Cerebellar nuclear complex (tissue), 1 donor: Measurements from ENCODE around the gene CFAP77.
"Not testable (repeated sequence)": the region's sequence is repeated elsewhere in the genome, so short reads cannot be mapped to it uniquely, and the experiment has no call there.

Experiments used
- DNase-seq, 2 experiments: peaks; one replicate each; lab custom pipeline; 2025; lab: John Stamatoyannopoulos, UW

CFAP77 gene

GRCh38 chr9:132547976-132548730 lies 138.1 kb downstream of the CFAP77 start:
- DNase-seq = no peak

DNA sequence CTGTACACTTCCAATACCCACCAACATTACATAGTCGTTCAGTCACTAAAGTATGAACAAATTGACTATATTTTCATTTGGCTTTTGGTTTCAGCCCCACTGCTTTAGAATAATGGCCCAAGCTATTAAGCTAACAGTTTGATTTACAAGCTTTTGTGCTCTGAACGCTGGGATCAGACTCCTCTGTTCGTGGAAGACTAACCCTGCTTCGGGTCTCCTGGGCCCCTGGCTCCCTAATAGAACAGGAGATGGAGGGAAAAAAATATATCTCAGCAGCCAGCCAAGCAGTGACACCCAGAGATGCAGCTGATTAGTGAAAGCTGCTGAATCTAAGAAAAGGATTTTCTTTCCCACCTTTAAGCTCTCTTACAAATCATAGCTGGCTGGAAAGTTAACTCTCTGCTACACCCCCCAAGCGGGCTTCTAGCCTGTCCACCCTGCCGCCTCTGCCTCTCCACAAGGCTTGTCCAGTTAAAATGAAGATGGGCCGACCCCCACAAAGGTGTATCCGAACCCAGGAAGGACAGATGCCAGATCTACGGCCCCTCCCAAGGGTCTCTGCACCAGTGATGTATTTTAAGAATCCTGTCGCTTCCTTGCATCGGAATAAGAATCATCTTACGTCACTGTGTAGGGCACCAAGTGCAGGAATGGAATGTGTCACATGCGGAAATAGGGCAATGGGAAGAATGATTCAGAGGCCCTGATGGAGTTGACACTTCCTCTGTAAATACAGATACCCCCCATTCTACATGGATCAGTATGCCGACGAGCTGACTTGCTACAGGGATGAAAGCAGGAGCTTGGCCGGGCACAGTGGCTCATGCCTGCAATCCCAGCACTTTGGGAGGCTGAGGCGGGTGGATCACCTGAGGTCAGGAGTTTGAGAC lies 139.0 kb downstream of the CFAP77 start:
- DNase-seq = no peak

DNA sequence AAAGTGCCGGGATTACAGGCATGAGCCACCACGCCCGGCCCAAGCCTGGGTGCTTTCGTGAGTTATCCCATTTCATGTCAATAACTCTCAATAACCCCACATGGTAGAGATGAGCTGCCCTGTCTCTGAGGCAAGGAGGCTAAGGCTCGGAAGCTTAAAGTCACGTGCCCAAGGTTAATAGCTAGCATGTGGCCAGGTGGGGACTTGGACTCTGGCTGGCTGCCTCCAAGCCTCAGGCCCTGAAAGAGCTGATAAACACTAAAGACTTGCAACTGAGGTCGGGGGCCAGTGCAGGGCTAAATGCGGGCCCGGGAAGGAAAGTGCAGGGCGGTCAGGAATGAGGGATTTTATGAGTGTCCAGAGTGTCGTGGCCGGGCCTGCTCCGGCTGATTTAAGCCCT lies 141.5 kb downstream of the CFAP77 start:
- no peak for DNase-seq

DNA sequence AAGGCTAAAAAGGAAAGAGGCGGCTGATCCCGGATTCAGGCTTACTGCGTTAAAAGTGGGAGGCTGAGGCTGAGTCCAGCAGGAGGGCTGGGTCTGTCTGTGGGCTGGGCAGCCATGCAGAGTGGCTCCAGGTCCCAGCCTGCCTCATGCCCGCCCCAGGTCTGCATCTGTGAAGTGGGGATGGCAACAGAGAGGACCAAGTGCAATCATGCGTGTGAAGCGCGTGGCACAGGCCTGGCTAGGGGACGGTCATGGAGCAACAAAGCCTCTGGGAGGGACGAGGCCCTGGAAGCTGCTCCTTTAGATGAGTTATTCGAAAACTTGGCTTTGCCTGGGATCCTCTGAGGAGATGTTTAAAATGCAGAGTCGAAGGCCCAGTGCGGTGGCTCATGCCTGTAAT lies 142.0 kb downstream of the CFAP77 start:
- DNase-seq = no peak

DNA sequence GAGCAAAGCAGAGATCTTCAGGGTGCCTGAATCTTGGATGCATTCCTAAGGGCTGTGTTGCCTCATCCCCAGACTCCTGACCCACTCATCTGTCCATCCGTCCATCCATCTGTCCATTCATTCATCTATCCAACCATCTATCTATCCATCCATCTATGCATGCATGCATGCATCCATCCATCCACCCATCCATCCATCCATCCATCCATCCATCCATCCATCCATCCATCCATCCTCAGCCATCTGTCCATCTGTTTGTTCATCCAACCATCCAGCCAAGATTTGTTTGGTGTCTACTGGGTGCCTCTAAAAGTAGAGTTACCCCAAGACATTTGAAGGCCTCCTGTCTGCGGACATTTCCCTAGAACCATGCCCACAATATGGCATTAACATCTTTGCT lies 144.7 kb downstream of the CFAP77 start:
- no peak for DNase-seq

- no peak for DNase-seq
Observed at GRCh38 chr9:132555528-132555927, 145.5 kb downstream of the CFAP77 start.

DNA sequence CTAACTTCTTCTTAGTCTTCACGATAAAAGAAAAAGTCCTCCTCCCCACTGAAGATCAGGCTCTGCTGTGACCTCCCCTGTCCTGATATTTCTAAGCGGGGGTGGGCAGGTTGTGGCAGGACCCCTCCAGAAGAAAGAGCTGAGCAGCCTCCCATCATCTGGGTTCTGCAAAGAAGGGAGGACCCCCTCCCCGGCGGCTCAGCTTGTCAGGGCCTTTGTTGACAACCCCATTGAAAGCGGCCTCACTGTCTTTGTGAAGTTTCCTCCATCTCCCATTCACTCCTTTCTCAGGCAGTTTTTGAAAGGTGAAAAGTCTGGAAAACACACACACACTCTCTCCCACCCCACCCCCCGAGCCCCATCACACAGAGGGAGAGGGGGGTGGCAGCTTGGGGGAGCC lies 146.2 kb downstream of the CFAP77 start:
- no peak for DNase-seq

- no peak for DNase-seq
Observed at GRCh38 chr9:132556714-132557113, 146.7 kb downstream of the CFAP77 start.

- DNase-seq = no peak
Observed at GRCh38 chr9:132557159-132557558, 147.1 kb downstream of the CFAP77 start.

DNA sequence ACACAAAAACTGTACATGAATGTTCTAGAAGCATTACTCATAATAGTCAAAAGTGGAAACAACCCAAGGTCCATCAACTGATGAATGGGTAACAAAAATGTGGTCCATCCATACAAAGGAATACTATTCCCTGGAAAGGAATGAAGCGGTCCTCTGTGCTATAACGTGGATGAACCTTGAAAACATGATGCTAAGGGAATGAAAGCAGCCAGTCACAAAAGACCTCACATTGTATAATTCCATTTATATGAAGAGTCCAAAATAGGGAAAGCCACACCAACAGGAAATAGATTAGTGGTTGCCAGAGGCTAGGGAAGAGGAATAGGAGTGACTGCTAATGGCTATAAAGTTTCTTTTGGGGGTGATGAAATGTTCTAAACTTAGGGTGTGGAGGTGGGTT lies 149.7 kb downstream of the CFAP77 start:
- DNase-seq = no peak

GRCh38 chr9:132560616-132561202 lies 150.7 kb downstream of the CFAP77 start:
- DNase-seq = peak in 1 of 2 experiments; percentile 26

DNA sequence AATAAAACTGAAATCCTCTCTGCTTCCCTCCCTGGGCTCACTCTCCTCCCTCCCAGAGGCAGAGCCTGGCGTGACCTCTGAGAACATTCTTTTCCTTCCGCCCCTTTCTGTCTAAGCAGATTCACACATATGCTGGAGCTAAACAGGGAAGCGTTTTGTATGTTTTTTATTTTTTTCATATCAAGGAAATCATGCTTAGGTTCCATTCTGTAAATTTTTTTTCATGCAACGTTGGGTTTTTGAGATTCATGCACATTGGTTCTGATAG lies 152.2 kb downstream of the CFAP77 start:
- DNase-seq = no peak

- no peak for DNase-seq
Observed at GRCh38 chr9:132564526-132564925, 154.5 kb downstream of the CFAP77 start.

DNA sequence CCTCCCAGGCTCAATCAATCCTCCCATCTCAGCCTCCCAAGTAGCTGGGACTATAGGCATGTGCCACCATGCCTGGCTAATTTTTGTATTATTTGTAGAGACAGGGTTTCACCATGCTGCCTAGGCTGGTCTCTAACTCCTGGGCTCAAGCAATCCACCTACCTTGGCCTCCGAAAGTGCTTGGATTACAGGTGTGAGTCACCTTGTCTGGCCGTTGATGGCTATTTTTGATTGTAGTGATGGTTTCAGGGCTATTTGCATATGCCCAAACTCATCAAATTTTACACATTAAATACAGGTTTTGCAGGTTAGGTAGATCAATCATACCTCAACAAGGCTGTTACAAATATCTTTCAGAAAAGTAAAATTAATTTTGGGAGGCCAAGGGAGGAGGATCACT lies 158.8 kb downstream of the CFAP77 start:
- DNase-seq = not testable (repeated sequence)

- no peak for DNase-seq
Observed at GRCh38 chr9:132571806-132572600, 162.0 kb downstream of the CFAP77 start.

DNA sequence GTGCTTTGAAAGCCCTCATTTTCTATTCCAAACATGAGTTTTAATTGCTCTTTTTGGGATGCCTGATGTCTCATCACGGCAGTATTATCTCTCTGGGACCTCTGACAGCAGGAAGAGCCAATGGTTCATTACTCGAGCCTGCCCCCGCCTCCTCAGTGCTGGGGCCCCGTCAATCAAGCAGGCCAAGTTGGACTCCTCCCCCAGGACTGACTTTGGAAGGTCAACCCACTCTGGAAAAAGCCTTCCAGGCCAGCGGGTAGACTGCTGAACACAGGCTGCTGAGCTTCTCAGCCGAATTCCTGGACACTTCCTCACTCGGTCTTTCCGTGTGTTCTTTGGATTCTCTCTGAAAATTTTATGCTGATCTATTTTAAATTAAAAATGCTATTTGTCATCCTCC lies 162.9 kb downstream of the CFAP77 start:
- DNase-seq = no peak

DNA sequence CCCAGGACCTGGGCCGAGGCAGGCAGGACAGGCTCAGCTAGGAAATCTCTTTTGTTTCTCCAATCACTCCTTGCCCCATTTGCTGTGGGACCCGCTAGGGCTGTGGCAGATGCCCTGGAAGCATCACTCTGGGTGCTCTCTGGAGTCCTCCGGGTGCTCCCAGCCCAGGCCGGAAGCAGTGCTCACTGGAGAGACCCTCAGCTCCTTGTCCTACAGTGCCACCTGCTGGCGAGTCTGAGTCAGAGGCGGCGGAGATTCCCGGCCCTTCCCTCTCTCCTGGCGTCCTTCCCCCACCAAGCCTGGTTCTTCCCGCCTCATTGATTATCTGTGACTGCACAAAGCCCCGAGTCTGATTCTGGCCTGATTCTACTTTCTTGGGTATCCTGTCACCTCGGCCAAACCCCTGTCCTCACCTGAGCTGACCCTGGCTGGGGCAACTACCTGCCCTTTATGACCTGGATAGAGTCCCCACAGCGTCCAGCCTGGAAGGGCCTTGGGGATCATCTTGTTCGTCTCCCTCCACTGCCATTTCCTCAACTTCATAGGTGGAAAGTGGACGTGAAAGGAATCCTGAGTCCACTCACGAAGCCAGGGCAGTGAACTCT lies 165.1 kb downstream of the CFAP77 start:
- DNase-seq = peak in 1 of 2 experiments; percentile 66

- DNase-seq = no peak
Observed at GRCh38 chr9:132575811-132576210, 165.8 kb downstream of the CFAP77 start.

DNA sequence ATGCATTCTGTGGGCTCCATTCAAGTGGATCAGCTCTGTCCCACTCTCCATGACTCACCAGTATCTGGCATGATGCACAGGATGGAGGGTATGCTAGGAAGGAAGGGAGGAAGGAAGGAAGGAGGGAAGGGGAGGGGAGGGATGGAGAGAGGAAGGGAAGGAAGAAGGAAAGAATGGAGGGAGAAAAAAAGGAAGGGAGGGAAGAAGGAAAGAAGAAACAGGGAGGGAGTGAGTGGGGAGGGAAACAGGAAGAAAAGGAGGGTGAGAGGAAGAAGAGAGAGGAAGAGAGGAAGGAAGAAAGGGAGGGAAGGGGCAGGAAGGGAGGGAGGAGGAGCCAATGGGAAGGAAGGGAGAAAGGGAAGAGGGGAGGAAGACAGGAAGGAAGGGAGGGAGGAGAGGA lies 167.1 kb downstream of the CFAP77 start:
- no peak for DNase-seq

DNA sequence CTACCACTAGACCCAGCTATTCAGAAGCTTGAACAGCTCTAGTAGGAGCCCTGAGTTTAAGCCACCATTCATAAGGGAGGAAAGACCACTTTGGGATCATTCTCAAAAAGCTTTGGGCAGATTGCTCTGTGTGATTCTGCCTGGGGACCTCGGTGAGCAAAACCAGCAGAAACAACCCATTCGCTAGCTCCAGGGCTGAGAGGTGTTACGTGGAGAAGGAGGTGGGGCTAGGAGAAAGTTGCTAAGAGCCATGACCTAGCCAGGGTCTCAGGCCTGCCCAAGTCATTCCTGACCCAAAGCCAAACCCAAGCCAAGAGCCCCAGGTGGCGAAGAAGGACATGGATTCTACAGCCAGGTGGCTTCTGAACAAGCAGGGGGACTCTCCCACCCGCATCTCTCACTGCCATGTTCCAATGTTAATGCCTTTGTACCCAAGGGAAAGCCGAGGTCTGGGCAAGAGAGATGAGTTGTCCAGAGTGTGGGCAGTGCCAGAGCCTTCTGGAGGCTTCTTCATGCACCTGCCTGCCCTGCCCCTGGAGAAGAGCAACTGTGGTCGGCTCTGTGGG lies 168.4 kb downstream of the CFAP77 start:
- no peak for DNase-seq

- no peak for DNase-seq
Observed at GRCh38 chr9:132579427-132579798, 169.4 kb downstream of the CFAP77 start.
